ENCODE results near the gene ENPEP.

Gene ENPEP

DNA sequence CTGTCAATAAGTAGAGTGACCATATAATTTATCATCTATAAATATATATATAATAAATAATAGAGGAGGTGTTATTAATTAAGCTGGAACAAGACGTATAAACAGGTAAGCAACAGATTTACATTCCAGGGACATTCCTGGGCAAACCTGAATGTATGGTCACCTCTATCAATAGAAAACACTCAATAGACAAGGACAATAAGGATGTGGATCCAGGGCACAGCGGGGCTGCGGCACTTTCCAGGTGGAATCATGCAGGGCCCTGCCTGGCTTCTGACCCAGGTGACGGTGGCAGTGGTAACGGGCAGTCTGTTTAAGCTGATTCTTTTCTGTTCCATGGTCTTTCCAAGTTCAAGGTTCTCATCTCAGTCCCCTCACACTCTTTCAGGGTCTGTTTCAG lies 22.5 kb downstream of the ENPEP start:
- H3K9ac ChIP-seq (ENCODE audit: low read length): no peak overlapping the region
- H2AK5ac ChIP-seq (ENCODE audit: low read length, severe bottlenecking): no peak overlapping the region
- H3K4me2 ChIP-seq (ENCODE audit: low read length, poor library complexity, severe bottlenecking): no peak overlapping the region
- H3K18ac ChIP-seq (ENCODE audit: low read depth in 1 of 2, low read length in 2 of 2): no peak overlapping the region
- no peak overlapping the region for H2AFZ ChIP-seq (ENCODE audit: low read depth, low read length)
- H2BK12ac ChIP-seq (ENCODE audit: low read length in 2 of 2): no peak overlapping the region
- no peak for DNase-seq
- H4K8ac ChIP-seq (ENCODE audit: low read length): no peak overlapping the region
- no peaks in the 10 kb centered on the region for H3K9me3 ChIP-seq (ENCODE audit: control insufficient read depth, low read length)
- no peak overlapping the region for H3K23ac ChIP-seq (ENCODE audit: low read length in 2 of 2)
- no peak overlapping the region for H3K14ac ChIP-seq (ENCODE audit: low read length in 2 of 2)
- 97% methylated on average over 5 of the region's 5 CpGs for WGBS
- H3K4ac ChIP-seq (ENCODE audit: low read depth in 1 of 2, low read length in 2 of 2): no peak overlapping the region
- H2BK120ac ChIP-seq (ENCODE audit: low read depth, low read length): no peak overlapping the region
- H3K27me3 ChIP-seq (ENCODE audit: control insufficient read depth in 1 of 2, insufficient read depth in 1 of 2, low read length in 2 of 2): no peaks in the 10 kb centered on the region
- H3K4me1 ChIP-seq (ENCODE audit: control insufficient read depth, insufficient read depth, low read depth, low read length): no peaks in the 10 kb centered on the region
- no peak overlapping the region for H3K4me3 ChIP-seq (ENCODE audit: insufficient read depth in 1 of 2, low read depth in 1 of 2, low read length in 2 of 2)
- no peaks in the 10 kb centered on the region for H3K79me1 ChIP-seq (replicated peaks; ENCODE audit: low read length, poor library complexity, severe bottlenecking)
- no peak overlapping the region for H4K91ac ChIP-seq (ENCODE audit: low read length)
- H3K27ac ChIP-seq (ENCODE audit: low read length, poor library complexity, severe bottlenecking): no peak overlapping the region
- no peak overlapping the region for H2BK5ac ChIP-seq (ENCODE audit: low read depth, low read length, poor library complexity, severe bottlenecking)
- no peaks in the 10 kb centered on the region for H3K36me3 ChIP-seq (ENCODE audit: control insufficient read depth in 1 of 2, insufficient read depth in 2 of 2, low read depth in 1 of 2, low read length in 2 of 2)
- H2BK15ac ChIP-seq (ENCODE audit: low read depth, poor library complexity, severe bottlenecking): no peak overlapping the region

DNA sequence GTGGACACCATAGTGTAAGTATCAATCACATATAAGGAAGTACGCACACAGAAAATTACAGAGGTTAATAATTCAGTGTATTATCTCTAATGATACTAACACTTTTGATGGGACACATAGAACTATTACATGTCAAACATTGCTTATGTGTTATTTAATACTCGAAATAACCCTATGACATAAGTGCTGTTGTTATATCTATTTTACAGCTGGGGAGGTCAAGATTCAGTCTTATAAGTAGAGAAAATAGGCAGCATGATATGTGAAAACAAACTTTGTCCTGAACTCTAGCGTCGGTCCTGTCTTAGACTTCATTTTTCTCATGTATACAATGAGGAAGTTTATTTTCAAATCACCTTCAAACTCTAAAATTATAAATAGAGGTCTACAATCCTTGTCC lies 23.2 kb downstream of the ENPEP start:
- DNase-seq: no peak
- Histone ChIP-seq H3K9me3 (ENCODE audit: control insufficient read depth, low read length) (no peaks in the 10 kb centered on the region), H3K36me3 (ENCODE audit: control insufficient read depth in 1 of 2, insufficient read depth in 2 of 2, low read depth in 1 of 2, low read length in 2 of 2) (peaks cover 0 to 3% of the 10 kb centered on the region in 2 experiments), H3K4me2 (ENCODE audit: low read length, poor library complexity, severe bottlenecking) (no peak overlapping the region), H3K23ac (ENCODE audit: low read length in 2 of 2) (no peak overlapping the region), H3K14ac (ENCODE audit: low read length in 2 of 2) (no peak overlapping the region), H3K27me3 (ENCODE audit: control insufficient read depth in 1 of 2, insufficient read depth in 1 of 2, low read length in 2 of 2) (no peaks in the 10 kb centered on the region), H2BK15ac (ENCODE audit: low read depth, poor library complexity, severe bottlenecking) (no peak overlapping the region), H3K27ac (ENCODE audit: low read length, poor library complexity, severe bottlenecking) (no peak overlapping the region), H2BK12ac (ENCODE audit: low read length in 2 of 2) (no peak overlapping the region), H3K4ac (ENCODE audit: low read depth in 1 of 2, low read length in 2 of 2) (no peak overlapping the region), H2BK5ac (ENCODE audit: low read depth, low read length, poor library complexity, severe bottlenecking) (no peak overlapping the region), H3K9ac (ENCODE audit: low read length) (no peak overlapping the region), H3K18ac (ENCODE audit: low read depth in 1 of 2, low read length in 2 of 2) (no peak overlapping the region), H3K4me1 (ENCODE audit: control insufficient read depth, insufficient read depth, low read depth, low read length) (no peaks in the 10 kb centered on the region), H3K79me1 (replicated peaks; ENCODE audit: low read length, poor library complexity, severe bottlenecking) (no peaks in the 10 kb centered on the region), H4K91ac (ENCODE audit: low read length) (no peak overlapping the region), H3K4me3 (ENCODE audit: insufficient read depth in 1 of 2, low read depth in 1 of 2, low read length in 2 of 2) (no peak overlapping the region), H4K8ac (ENCODE audit: low read length) (no peak overlapping the region), H2BK120ac (ENCODE audit: low read depth, low read length) (no peak overlapping the region), H2AK5ac (ENCODE audit: low read length, severe bottlenecking) (no peak overlapping the region), H2AFZ (ENCODE audit: low read depth, low read length) (no peak overlapping the region)
- no CpG with 5 or more reads among the region's 4 CpGs for WGBS

GRCh38 chr4:110501826-110502225 lies 25.9 kb downstream of the ENPEP start:
- Histone ChIP-seq H3K36me3 (ENCODE audit: control insufficient read depth in 1 of 2, insufficient read depth in 2 of 2, low read depth in 1 of 2, low read length in 2 of 2) (peaks cover 0 to 3% of the 10 kb centered on the region in 2 experiments), H3K9ac (ENCODE audit: low read length) (no peak overlapping the region), H2BK5ac (ENCODE audit: low read depth, low read length, poor library complexity, severe bottlenecking) (no peak overlapping the region), H3K4me3 (ENCODE audit: insufficient read depth in 1 of 2, low read depth in 1 of 2, low read length in 2 of 2) (no peak overlapping the region), H3K23ac (ENCODE audit: low read length in 2 of 2) (no peak overlapping the region), H3K14ac (ENCODE audit: low read length in 2 of 2) (no peak overlapping the region), H3K9me3 (ENCODE audit: control insufficient read depth, low read length) (no peaks in the 10 kb centered on the region), H2BK120ac (ENCODE audit: low read depth, low read length) (no peak overlapping the region), H2BK15ac (ENCODE audit: low read depth, poor library complexity, severe bottlenecking) (no peak overlapping the region), H3K79me1 (replicated peaks; ENCODE audit: low read length, poor library complexity, severe bottlenecking) (no peaks in the 10 kb centered on the region), H3K4ac (ENCODE audit: low read depth in 1 of 2, low read length in 2 of 2) (no peak overlapping the region), H4K91ac (ENCODE audit: low read length) (no peak overlapping the region), H3K27ac (ENCODE audit: low read length, poor library complexity, severe bottlenecking) (no peak overlapping the region), H3K18ac (ENCODE audit: low read depth in 1 of 2, low read length in 2 of 2) (no peak overlapping the region), H3K4me1 (ENCODE audit: control insufficient read depth, insufficient read depth, low read depth, low read length) (no peaks in the 10 kb centered on the region), H2AK5ac (ENCODE audit: low read length, severe bottlenecking) (no peak overlapping the region), H3K27me3 (ENCODE audit: control insufficient read depth in 1 of 2, insufficient read depth in 1 of 2, low read length in 2 of 2) (no peaks in the 10 kb centered on the region), H4K8ac (ENCODE audit: low read length) (no peak overlapping the region), H3K4me2 (ENCODE audit: low read length, poor library complexity, severe bottlenecking) (no peak overlapping the region), H2BK12ac (ENCODE audit: low read length in 2 of 2) (no peak overlapping the region), H2AFZ (ENCODE audit: low read depth, low read length) (no peak overlapping the region)
- peak; percentile 22 for DNase-seq

DNA sequence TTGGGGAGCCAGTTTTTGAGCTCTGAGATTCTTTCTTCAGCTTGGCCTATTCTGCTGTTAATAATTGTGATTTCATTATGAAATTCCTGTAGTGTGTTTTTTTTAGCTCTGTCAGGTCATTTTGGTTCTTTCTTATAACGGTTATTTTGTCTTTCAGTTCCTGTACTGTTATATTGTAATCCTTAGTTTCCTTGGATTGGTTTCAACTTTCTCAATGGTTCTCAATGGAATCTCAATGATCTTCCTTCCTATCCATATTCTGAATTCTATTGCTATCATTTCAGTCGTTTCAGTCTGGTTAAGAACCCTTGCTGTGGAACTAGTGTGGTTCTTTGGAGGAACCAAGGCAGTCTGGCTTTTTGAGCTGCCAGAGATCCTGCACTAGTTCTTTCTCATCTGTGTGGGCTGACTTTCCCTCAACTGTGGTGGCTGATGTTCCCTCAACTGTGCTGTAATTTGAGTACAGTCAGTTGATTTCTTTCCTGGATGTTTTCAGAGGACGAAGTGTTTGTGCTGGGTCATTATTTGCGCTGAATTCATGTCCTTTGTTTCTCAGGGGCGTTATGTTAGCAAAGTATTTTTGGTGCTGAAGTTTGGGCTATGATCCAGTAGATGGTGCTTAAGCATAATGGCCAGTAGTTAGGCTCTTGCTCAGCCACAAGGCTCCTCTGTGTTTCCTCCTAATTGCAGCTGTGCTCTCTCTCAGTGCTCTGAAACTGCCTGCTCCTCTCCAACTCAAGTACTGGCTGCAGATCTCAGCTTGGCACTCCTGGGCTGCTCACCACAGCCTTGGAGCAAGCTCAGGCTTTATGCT lies 27.5 kb downstream of the ENPEP start:
- Histone ChIP-seq H2BK12ac (ENCODE audit: low read length in 2 of 2) (no peak overlapping the region), H3K4me1 (ENCODE audit: control insufficient read depth, insufficient read depth, low read depth, low read length) (no peaks in the 10 kb centered on the region), H3K9ac (ENCODE audit: low read length) (peak overlapping the region; percentile 25), H3K18ac (ENCODE audit: low read depth in 1 of 2, low read length in 2 of 2) (peak overlapping the region; percentile 1 to 64), H2AFZ (ENCODE audit: low read depth, low read length) (no peak overlapping the region), H3K4ac (ENCODE audit: low read depth in 1 of 2, low read length in 2 of 2) (no peak overlapping the region), H3K27me3 (ENCODE audit: control insufficient read depth in 1 of 2, insufficient read depth in 1 of 2, low read length in 2 of 2) (no peaks in the 10 kb centered on the region), H4K91ac (ENCODE audit: low read length) (no peak overlapping the region), H3K36me3 (ENCODE audit: control insufficient read depth in 1 of 2, insufficient read depth in 2 of 2, low read depth in 1 of 2, low read length in 2 of 2) (peaks cover 0 to 3% of the 10 kb centered on the region in 2 experiments), H3K79me1 (replicated peaks; ENCODE audit: low read length, poor library complexity, severe bottlenecking) (no peaks in the 10 kb centered on the region), H3K4me3 (ENCODE audit: insufficient read depth in 1 of 2, low read depth in 1 of 2, low read length in 2 of 2) (peak overlapping the region in 1 of 2 experiments; percentile 33), H2BK120ac (ENCODE audit: low read depth, low read length) (no peak overlapping the region), H4K8ac (ENCODE audit: low read length) (no peak overlapping the region), H2AK5ac (ENCODE audit: low read length, severe bottlenecking) (no peak overlapping the region), H2BK15ac (ENCODE audit: low read depth, poor library complexity, severe bottlenecking) (no peak overlapping the region), H3K27ac (ENCODE audit: low read length, poor library complexity, severe bottlenecking) (no peak overlapping the region), H3K9me3 (ENCODE audit: control insufficient read depth, low read length) (no peaks in the 10 kb centered on the region), H3K14ac (ENCODE audit: low read length in 2 of 2) (peak overlapping the region in 1 of 2 experiments; percentile 55), H3K23ac (ENCODE audit: low read length in 2 of 2) (peak overlapping the region in 1 of 2 experiments; percentile 42), H3K4me2 (ENCODE audit: low read length, poor library complexity, severe bottlenecking) (no peak overlapping the region), H2BK5ac (ENCODE audit: low read depth, low read length, poor library complexity, severe bottlenecking) (no peak overlapping the region)
- DNase-seq: no peak
- WGBS: 71% methylated on average over 4 of the region's 5 CpGs

Data from mesenchymal stem cell (in vitro differentiated cells and primary cell).